Measurements from ENCODE around the gene EIF5. TPM values are rescaled to one million over a fixed set of nuclear protein-coding genes. Genes with fewer than 3 reads are reported as not detected.

The EIF5 gene
- total and polyA plus RNA-seq, 10 donors, result 31.9 to 261 (median 202) TPM

- TF ChIP-seq, protein P1, sequence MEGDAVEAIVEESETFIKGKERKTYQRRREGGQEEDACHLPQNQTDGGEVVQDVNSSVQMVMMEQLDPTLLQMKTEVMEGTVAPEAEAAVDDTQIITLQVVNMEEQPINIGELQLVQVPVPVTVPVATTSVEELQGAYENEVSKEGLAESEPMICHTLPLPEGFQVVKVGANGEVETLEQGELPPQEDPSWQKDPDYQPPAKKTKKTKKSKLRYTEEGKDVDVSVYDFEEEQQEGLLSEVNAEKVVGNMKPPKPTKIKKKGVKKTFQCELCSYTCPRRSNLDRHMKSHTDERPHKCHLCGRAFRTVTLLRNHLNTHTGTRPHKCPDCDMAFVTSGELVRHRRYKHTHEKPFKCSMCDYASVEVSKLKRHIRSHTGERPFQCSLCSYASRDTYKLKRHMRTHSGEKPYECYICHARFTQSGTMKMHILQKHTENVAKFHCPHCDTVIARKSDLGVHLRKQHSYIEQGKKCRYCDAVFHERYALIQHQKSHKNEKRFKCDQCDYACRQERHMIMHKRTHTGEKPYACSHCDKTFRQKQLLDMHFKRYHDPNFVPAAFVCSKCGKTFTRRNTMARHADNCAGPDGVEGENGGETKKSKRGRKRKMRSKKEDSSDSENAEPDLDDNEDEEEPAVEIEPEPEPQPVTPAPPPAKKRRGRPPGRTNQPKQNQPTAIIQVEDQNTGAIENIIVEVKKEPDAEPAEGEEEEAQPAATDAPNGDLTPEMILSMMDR (IDR thresholded peaks at IDR 0.05 in 8 of 11, conservative IDR thresholded peaks at IDR 0.05 in 3 of 11), result no peak
- TF ChIP-seq POLR2AphosphoS5 (IDR thresholded peaks at IDR 0.05) (no peak), POLR2A (IDR thresholded peaks at IDR 0.05) (no peak)
- H3K27me3 ChIP-seq (replicated peaks in 1 of 7), result no peaks in the 10 kb centered on the region
Measured at GRCh38 chr14:103348154-103348553, 14.1 kb downstream of the EIF5 start.

DNA sequence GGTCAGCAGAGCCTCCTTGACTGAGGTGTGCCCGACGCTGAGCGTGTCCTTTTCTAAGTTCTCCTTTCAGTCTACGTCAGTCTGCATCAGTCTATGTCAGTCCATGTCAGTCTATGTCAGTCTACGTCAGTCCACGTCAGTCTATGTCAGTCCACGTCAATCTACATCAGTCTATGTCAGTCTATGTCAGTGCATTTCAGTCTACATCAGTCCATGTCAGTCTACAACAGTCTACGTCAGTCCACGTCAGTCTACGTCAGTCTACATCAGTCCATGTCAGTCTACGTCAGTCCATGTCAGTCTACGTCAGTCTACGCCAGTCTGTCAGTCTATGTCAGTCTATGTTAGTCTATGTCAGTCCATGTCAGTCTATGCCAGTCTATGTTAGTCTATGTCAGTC lies 15.9 kb downstream of the EIF5 start:
- TF ChIP-seq POLR2AphosphoS5 (IDR thresholded peaks at IDR 0.05), result no peak
- TF ChIP-seq, protein P1 (IDR thresholded peaks at IDR 0.05 in 8 of 11, conservative IDR thresholded peaks at IDR 0.05 in 3 of 11), result no peak
- no peak for TF ChIP-seq POLR2A (IDR thresholded peaks at IDR 0.05)
- DNase-seq, result no peak
- H3K27ac ChIP-seq, result no peak overlapping the region
- H3K4me3 ChIP-seq, result no peak overlapping the region
- H3K9me3 ChIP-seq, result no peaks in the 10 kb centered on the region
- peaks cover 0 to 5% (median 3%) of the 10 kb centered on the region in 6 donors for H3K36me3 ChIP-seq
- intact Hi-C loops (cut with DNase I; ENCODE audit: low total_unique reads), result no loop called here
- WGBS, 5 donors, result 90 to 94% (median 91%) methylated on average over 13 of the region's 13 CpGs
- H3K4me1 ChIP-seq, result no peaks in the 10 kb centered on the region
- H3K27me3 ChIP-seq (replicated peaks in 1 of 7), result no peaks in the 10 kb centered on the region

More at GRCh38 chr14:103348154-103348553, 14.1 kb downstream of the EIF5 start:
- peaks cover 0 to 3% (median 0%) of the 10 kb centered on the region in 6 donors for H3K4me1 ChIP-seq
- DNase-seq, result no peak
- H3K9me3 ChIP-seq, result no peaks in the 10 kb centered on the region
- WGBS, 5 donors, result 87 to 95% (median 89%) methylated on average over 5 of the region's 5 CpGs
- intact Hi-C loops (cut with DNase I; ENCODE audit: low total_unique reads), result no loop called here
- H3K4me3 ChIP-seq, result no peak overlapping the region
- peak overlapping the region; percentile 1 to 84 (median 72) for H3K27ac ChIP-seq
- peaks cover 0 to 23% (median 22%) of the 10 kb centered on the region in 6 donors for H3K36me3 ChIP-seq

- H3K36me3 ChIP-seq, result no peaks in the 10 kb centered on the region
- no peak for TF ChIP-seq POLR2AphosphoS5 (IDR thresholded peaks at IDR 0.05)
- no peak for TF ChIP-seq POLR2A (IDR thresholded peaks at IDR 0.05)
- TF ChIP-seq, protein P1 (IDR thresholded peaks at IDR 0.05 in 8 of 11, conservative IDR thresholded peaks at IDR 0.05 in 3 of 11), result no peak
- no peak overlapping the region for H3K27ac ChIP-seq
- no peaks in the 10 kb centered on the region for H3K27me3 ChIP-seq (replicated peaks in 1 of 7)
- H3K4me3 ChIP-seq, result no peak overlapping the region
- WGBS, 5 donors, result 80 to 93% (median 88%) methylated on average over 7 of the region's 7 CpGs
- intact Hi-C loops (cut with DNase I; ENCODE audit: low total_unique reads), result no loop called here
- H3K9me3 ChIP-seq, result no peaks in the 10 kb centered on the region
- H3K4me1 ChIP-seq, result peaks cover 0 to 11% (median 0%) of the 10 kb centered on the region in 6 donors
- DNase-seq, result no peak
Measured at GRCh38 chr14:103353362-103353761, 19.3 kb downstream of the EIF5 start.

DNA sequence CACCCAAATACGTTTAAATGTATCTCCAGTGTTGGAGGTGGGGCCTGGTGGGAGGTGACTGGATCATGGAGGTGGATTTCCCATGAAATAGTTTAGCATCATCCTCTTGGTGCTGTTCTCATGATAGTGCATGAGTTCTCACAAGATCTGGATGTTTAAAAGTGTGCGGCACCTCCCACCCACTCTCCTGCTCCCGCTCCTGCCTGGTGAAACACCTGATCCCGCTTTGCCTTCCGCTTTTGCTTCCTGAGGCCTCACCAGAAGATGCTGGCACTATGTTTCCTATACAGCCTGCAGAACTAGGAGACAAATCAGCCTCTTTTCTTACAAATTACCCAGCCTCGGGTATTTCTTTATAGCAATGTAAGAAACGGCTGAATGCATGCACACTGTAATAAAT lies 20.1 kb downstream of the EIF5 start:
- peaks cover 0 to 11% (median 0%) of the 10 kb centered on the region in 6 donors for H3K4me1 ChIP-seq
- DNase-seq, result no peak
- H3K36me3 ChIP-seq, result no peaks in the 10 kb centered on the region
- 85 to 94% (median 89%) methylated on average over 7 of the region's 7 CpGs for WGBS, 5 donors
- no peak overlapping the region for H3K27ac ChIP-seq
- no peaks in the 10 kb centered on the region for H3K27me3 ChIP-seq (replicated peaks in 1 of 7)
- no peaks in the 10 kb centered on the region for H3K9me3 ChIP-seq
- H3K4me3 ChIP-seq, result no peak overlapping the region
- intact Hi-C loops (cut with DNase I; ENCODE audit: low total_unique reads), result no loop called here
- TF ChIP-seq, protein P1 (IDR thresholded peaks at IDR 0.05 in 8 of 11, conservative IDR thresholded peaks at IDR 0.05 in 3 of 11), result no peak
- TF ChIP-seq POLR2AphosphoS5 (IDR thresholded peaks at IDR 0.05), result no peak
- no peak for TF ChIP-seq POLR2A (IDR thresholded peaks at IDR 0.05)
